ENCODE measurements around the gene HOXA4. TPM values are rescaled to one million over a fixed set of nuclear protein-coding genes. Genes with fewer than 3 reads are reported as not detected.

Gene HOXA4
- total and polyA plus RNA-seq, 12 donors = 3.3 to 12.6 (median 6.8) TPM

- intact Hi-C loops (cut with DNase I) = no loop called here
- Histone ChIP-seq H3K9me3 (replicated peaks in 1 of 3) (no peaks in the 10 kb centered on the region), H3K4me1 (replicated peaks in 1 of 2) (peaks cover 16 to 28% of the 10 kb centered on the region in 2 donors), H3K4me3 (peak overlapping the region in 1 of 4 donors; percentile 17), H3K27ac (peak overlapping the region in 4 of 5 donors; percentile 49 to 99 (median 78)), H3K27me3 (no peaks in the 10 kb centered on the region), H3K36me3 (replicated peaks in 1 of 2) (peaks cover 0 to 12% of the 10 kb centered on the region in 2 donors)
- peak in 3 of 7 donors; percentile 23 to 59 (median 27) for DNase-seq
- TF ChIP-seq POLR2A (IDR thresholded peaks at IDR 0.05) = no peak
- 66 to 76% (median 70%) methylated on average over 37 to 47 of the region's 47 CpGs for WGBS, 4 donors
Measured at GRCh38 chr7:27145165-27145913, 14.8 kb upstream of the HOXA4 start.

GRCh38 chr7:27144781-27145164, 14.2 kb upstream of the HOXA4 start:
- Histone ChIP-seq H3K9me3 (replicated peaks in 1 of 3) (no peaks in the 10 kb centered on the region), H3K36me3 (replicated peaks in 1 of 2) (peaks cover 0 to 12% of the 10 kb centered on the region in 2 donors), H3K27me3 (no peaks in the 10 kb centered on the region), H3K4me3 (no peak overlapping the region), H3K27ac (peak overlapping the region in 4 of 5 donors; percentile 49 to 99 (median 78)), H3K4me1 (replicated peaks in 1 of 2) (peaks cover 16 to 28% of the 10 kb centered on the region in 2 donors)
- TF ChIP-seq CTCF (IDR thresholded peaks at IDR 0.05) = no peak
- no peak for TF ChIP-seq POLR2A (IDR thresholded peaks at IDR 0.05)
- WGBS, 4 donors = 41 to 66% (median 58%) methylated on average over 17 to 31 of the region's 31 CpGs
- intact Hi-C loops (cut with DNase I) = loop anchor here (5.0 kb wide), 1 partner anchor 287 kb away; no protein-coding TSS in a partner anchor
- DNase-seq = peak in 2 of 7 donors; percentile 33 to 56

- intact Hi-C loops (cut with DNase I) = loop anchor here (5.0 kb wide), 1 partner anchor 287 kb away; no protein-coding TSS in a partner anchor
- 47 to 55% (median 51%) methylated on average over 39 to 40 of the region's 40 CpGs for WGBS, 4 donors
- peaks cover 16 to 28% of the 10 kb centered on the region in 2 donors for H3K4me1 ChIP-seq (replicated peaks in 1 of 2)
- DNase-seq = peak in 2 of 7 donors; percentile 19 to 56
- H3K4me3 ChIP-seq = no peak overlapping the region
- TF ChIP-seq POLR2A (IDR thresholded peaks at IDR 0.05) = peak in 1 of 2 donors; percentile 2
- peak in 2 of 6 experiments; percentile 13 to 25 for TF ChIP-seq CTCF (IDR thresholded peaks at IDR 0.05)
- H3K27ac ChIP-seq = peak overlapping the region in 4 of 5 donors; percentile 57 to 99 (median 78)
- H3K9me3 ChIP-seq (replicated peaks in 1 of 3) = no peaks in the 10 kb centered on the region
- peaks cover 0 to 12% of the 10 kb centered on the region in 2 donors for H3K36me3 ChIP-seq (replicated peaks in 1 of 2)
- no peaks in the 10 kb centered on the region for H3K27me3 ChIP-seq
Measured at GRCh38 chr7:27143950-27144780, 13.6 kb upstream of the HOXA4 start.

GRCh38 chr7:27143023-27143949, 12.7 kb upstream of the HOXA4 start, which contains the start of gene HOXA5:
Gene HOXA5 (minus strand): TSS chr7:27143681. CDS start chr7:27143607, 74 bp downstream.
- Histone ChIP-seq H3K4me1 (replicated peaks in 1 of 2) (peaks cover 14 to 21% of the 10 kb centered on the region in 2 donors), H3K27ac (peak within 1 kb of the TSS; percentile 94 to 99 (median 99)), H3K9me3 (replicated peaks in 1 of 3) (no peaks in the 10 kb centered on the region), H3K27me3 (no peaks in the 10 kb centered on the region), H3K36me3 (replicated peaks in 1 of 2) (peaks cover 0 to 12% of the 10 kb centered on the region in 2 donors), H3K4me3 (peak within 1 kb of the TSS; percentile 66 to 91 (median 76))
- intact Hi-C loops (cut with DNase I) = loop anchor here (5.0 kb wide), 1 partner anchor 286 kb away; no protein-coding TSS in a partner anchor
- 10 to 42% (median 22%) methylated on average over 39 to 86 of the region's 86 CpGs for WGBS, 4 donors
- peak; percentile 71 to 96 (median 90) for TF ChIP-seq CTCF (IDR thresholded peaks at IDR 0.05)
- peak; percentile 72 to 95 for TF ChIP-seq POLR2A (IDR thresholded peaks at IDR 0.05)
- peak; percentile 90 to 96 (median 93) for DNase-seq
